MM.1S (cell line): ENCODE results near the gene SLC6A13.

Source experiments
- DNase-seq: peaks from one replicate; pipeline ENCODE4 v3.0.0-alpha.2; 2015
- H2AFZ ChIP-seq: fragments of 300-600 bp; sonication (generic); 2 replicates; pipeline ENCODE4 v1.6.0; 2016; ENCODE audit warnings: antibody characterized with exemption, low read length
- H3F3A ChIP-seq: fragments of 300-600 bp; sonication (generic); 2 replicates; pipeline ENCODE4 v1.6.1; 2016; ENCODE audit warnings: mild to moderate bottlenecking, antibody characterized with exemption, low read length, moderate library complexity, mixed read lengths; ENCODE audit not compliant: insufficient read depth
- H3K27ac ChIP-seq: fragments of 300-600 bp; sonication (generic); 2 replicates; pipeline ENCODE4 v1.5.1; 2016; ENCODE audit warnings: mild to moderate bottlenecking, low read length
- H3K27me3 ChIP-seq: fragments of 300-600 bp; sonication (generic); replicated peaks from 2 replicates; pipeline ENCODE4 v1.6.0; 2016; ENCODE audit warnings: low read length; ENCODE audit not compliant: insufficient read depth
- H3K36me3 ChIP-seq: fragments of 300-600 bp; sonication (generic); replicated peaks from 2 replicates; pipeline ENCODE4 v1.6.1; 2016; ENCODE audit warnings: mild to moderate bottlenecking, low read length, mixed read lengths; ENCODE audit not compliant: insufficient read depth
- H3K4me1 ChIP-seq: fragments of 300-600 bp; sonication (generic); 2 replicates; pipeline ENCODE4 v1.6.1; 2016; ENCODE audit warnings: low read length, mixed read lengths
- H3K4me2 ChIP-seq: fragments of 300-600 bp; sonication (generic); 2 replicates; pipeline ENCODE4 v1.6.0; 2016; ENCODE audit warnings: low read depth, low read length
- H3K4me3 ChIP-seq: fragments of 300-600 bp; sonication (generic); 2 replicates; pipeline ENCODE4 v1.5.1; 2016; ENCODE audit warnings: low read length, mixed read lengths
- H3K79me2 ChIP-seq: fragments of 300-600 bp; sonication (generic); 2 replicates; pipeline ENCODE4 v1.6.1; 2016; ENCODE audit warnings: mixed run types, low read length, mixed read lengths
- H3K9ac ChIP-seq: fragments of 300-600 bp; sonication (generic); 2 replicates; pipeline ENCODE4 v1.6.1; 2016; ENCODE audit warnings: low read length, mixed read lengths
- H3K9me2 ChIP-seq: fragments of 300-600 bp; sonication (generic); replicated peaks from 2 replicates; pipeline ENCODE4 v1.6.1; 2016; ENCODE audit warnings: mild to moderate bottlenecking, low read length, mixed read lengths; ENCODE audit not compliant: insufficient read depth
- H3K9me3 ChIP-seq: fragments of 300-600 bp; sonication (generic); replicated peaks from 2 replicates; pipeline ENCODE4 v1.6.1; 2016; ENCODE audit warnings: mild to moderate bottlenecking, low read length, mixed read lengths; ENCODE audit not compliant: insufficient read depth
- H4K20me1 ChIP-seq: fragments of 300-600 bp; sonication (generic); 2 replicates; pipeline ENCODE4 v1.6.1; 2016; ENCODE audit warnings: mild to moderate bottlenecking, low read length, moderate library complexity, mixed read lengths; ENCODE audit not compliant: insufficient read depth
- EZH2 ChIP-seq: fragments of 300-600 bp; sonication (generic); optimal IDR thresholded peaks from 2 replicates; pipeline ENCODE3; 2017; ENCODE audit warnings: low read depth, mild to moderate bottlenecking, antibody characterized with exemption, low read length, mixed read lengths
- EZH2phosphoT487 ChIP-seq: fragments of 300-600 bp; sonication (generic); IDR thresholded peaks from 2 replicates; pipeline ENCODE4 v1.6.1; 2018; ENCODE audit warnings: antibody characterized with exemption, low read length
- TF ChIP-seq, protein P1 (sequence below): fragments of 300-600 bp; sonication (generic); IDR thresholded peaks from 2 replicates; pipeline ENCODE4 v1.5.1; 2016; ENCODE audit warnings: antibody characterized with exemption, low read length, mixed read lengths

Gene SLC6A13

GRCh38 chr12:195156-195555 lies 67.5 kb downstream of the SLC6A13 start:
- TF ChIP-seq EZH2phosphoT487 (no peak), EZH2 (no peak)
- TF ChIP-seq, protein P1, sequence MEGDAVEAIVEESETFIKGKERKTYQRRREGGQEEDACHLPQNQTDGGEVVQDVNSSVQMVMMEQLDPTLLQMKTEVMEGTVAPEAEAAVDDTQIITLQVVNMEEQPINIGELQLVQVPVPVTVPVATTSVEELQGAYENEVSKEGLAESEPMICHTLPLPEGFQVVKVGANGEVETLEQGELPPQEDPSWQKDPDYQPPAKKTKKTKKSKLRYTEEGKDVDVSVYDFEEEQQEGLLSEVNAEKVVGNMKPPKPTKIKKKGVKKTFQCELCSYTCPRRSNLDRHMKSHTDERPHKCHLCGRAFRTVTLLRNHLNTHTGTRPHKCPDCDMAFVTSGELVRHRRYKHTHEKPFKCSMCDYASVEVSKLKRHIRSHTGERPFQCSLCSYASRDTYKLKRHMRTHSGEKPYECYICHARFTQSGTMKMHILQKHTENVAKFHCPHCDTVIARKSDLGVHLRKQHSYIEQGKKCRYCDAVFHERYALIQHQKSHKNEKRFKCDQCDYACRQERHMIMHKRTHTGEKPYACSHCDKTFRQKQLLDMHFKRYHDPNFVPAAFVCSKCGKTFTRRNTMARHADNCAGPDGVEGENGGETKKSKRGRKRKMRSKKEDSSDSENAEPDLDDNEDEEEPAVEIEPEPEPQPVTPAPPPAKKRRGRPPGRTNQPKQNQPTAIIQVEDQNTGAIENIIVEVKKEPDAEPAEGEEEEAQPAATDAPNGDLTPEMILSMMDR = no peak
- no peaks in the 10 kb centered on the region for H3K9me3 ChIP-seq
- no peak overlapping the region for H2AFZ ChIP-seq
- no peaks in the 10 kb centered on the region for H3K79me2 ChIP-seq
- no peaks in the 10 kb centered on the region for H4K20me1 ChIP-seq
- H3K4me3 ChIP-seq = no peak overlapping the region
- peaks cover 81% of the 10 kb centered on the region for H3K27me3 ChIP-seq
- no peaks in the 10 kb centered on the region for H3F3A ChIP-seq
- H3K4me1 ChIP-seq = no peaks in the 10 kb centered on the region
- DNase-seq = no peak
- H3K27ac ChIP-seq = no peak overlapping the region
- H3K36me3 ChIP-seq = no peaks in the 10 kb centered on the region
- no peak overlapping the region for H3K4me2 ChIP-seq
- H3K9ac ChIP-seq = no peak overlapping the region
- H3K9me2 ChIP-seq = no peaks in the 10 kb centered on the region

GRCh38 chr12:194276-194675 lies 68.4 kb downstream of the SLC6A13 start:
- Histone ChIP-seq H3K27ac (no peak overlapping the region), H3F3A (no peaks in the 10 kb centered on the region), H2AFZ (no peak overlapping the region), H3K9me2 (no peaks in the 10 kb centered on the region), H3K27me3 (peaks cover 79% of the 10 kb centered on the region), H3K4me1 (no peaks in the 10 kb centered on the region), H3K79me2 (no peaks in the 10 kb centered on the region), H4K20me1 (no peaks in the 10 kb centered on the region), H3K4me3 (no peak overlapping the region), H3K9me3 (no peaks in the 10 kb centered on the region), H3K9ac (no peak overlapping the region), H3K36me3 (no peaks in the 10 kb centered on the region), H3K4me2 (no peak overlapping the region)
- TF ChIP-seq, protein P1 = no peak
- TF ChIP-seq EZH2 = no peak
- no peak for TF ChIP-seq EZH2phosphoT487
- DNase-seq = no peak

- TF ChIP-seq, protein P1 = no peak
- TF ChIP-seq EZH2phosphoT487 (no peak), EZH2 (no peak)
- Histone ChIP-seq H3K36me3 (no peaks in the 10 kb centered on the region), H3K4me2 (no peak overlapping the region), H4K20me1 (no peaks in the 10 kb centered on the region), H3K9me3 (no peaks in the 10 kb centered on the region), H3K27me3 (peaks cover 70% of the 10 kb centered on the region), H3K4me1 (no peaks in the 10 kb centered on the region), H2AFZ (no peak overlapping the region), H3F3A (no peaks in the 10 kb centered on the region), H3K9me2 (no peaks in the 10 kb centered on the region), H3K4me3 (no peak overlapping the region), H3K27ac (no peak overlapping the region), H3K9ac (no peak overlapping the region), H3K79me2 (no peaks in the 10 kb centered on the region)
- no peak for DNase-seq
Observed at GRCh38 chr12:193261-193660, 69.4 kb downstream of the SLC6A13 start.
